ENCODE measurements around the gene ITM2B.
"Not testable (repeated sequence)": the region's sequence is repeated elsewhere in the genome, so short reads cannot be mapped to it uniquely, and the experiment has no call there.

The ITM2B gene

DNA sequence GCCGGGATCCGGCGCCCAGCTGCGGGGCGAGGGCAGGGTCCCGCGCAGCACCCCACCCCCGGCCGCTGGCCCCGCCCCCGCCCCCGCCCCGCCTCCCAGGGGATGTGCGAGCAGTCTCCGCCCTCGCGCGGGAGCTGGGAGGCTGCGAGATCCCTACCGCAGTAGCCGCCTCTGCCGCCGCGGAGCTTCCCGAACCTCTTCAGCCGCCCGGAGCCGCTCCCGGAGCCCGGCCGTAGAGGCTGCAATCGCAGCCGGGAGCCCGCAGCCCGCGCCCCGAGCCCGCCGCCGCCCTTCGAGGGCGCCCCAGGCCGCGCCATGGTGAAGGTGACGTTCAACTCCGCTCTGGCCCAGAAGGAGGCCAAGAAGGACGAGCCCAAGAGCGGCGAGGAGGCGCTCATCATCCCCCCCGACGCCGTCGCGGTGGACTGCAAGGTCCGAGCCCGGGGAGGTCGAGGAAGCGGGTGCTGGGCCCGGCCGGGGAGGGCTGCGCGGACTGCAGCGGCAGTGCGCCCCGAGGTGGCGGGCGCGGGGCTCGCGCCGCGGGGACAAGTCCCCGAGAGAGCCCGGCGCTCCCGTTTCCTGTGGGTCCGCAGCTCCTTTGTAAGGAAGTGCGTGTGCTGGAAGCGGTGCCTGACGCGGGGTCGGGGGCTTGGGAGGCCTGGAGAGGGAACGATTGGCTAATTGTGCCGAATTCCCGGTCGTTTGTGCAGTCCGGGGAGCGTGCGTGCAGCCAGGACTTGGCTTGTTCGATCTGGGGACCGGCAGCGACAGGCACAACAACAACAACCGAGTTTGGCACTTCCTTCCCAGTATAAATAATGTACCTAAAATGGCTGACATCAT lies at the start of gene ITM2B:
TSS of gene ITM2B (plus strand) at position 161 of the 843 bp plus-strand sequence. CDS start at position 316, 155 bp downstream.
- peak; percentile 26 to 31 for DNase-seq (ENCODE audit: low read depth in 2 of 2)

DNA sequence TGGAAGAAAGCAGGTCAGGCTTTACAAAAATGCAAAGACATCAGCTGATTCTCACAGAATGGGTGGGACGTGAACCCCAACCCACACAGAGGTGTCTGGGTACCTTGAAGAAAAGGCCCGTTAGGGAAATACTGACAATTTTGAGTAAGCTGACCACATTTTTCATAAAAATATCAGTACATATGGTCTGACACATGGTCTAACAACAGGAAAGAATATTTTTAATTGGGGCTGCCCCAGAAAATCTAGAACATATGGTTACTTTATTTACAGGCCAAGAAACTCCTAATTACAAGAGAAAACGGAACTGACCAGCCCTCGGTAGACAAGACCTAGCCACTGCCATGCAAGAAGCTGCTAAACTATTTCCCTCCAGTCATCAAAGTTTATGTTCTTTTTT lies 48.7 kb upstream of the ITM2B start:
- no peak for DNase-seq (ENCODE audit: low read depth in 2 of 2)

- DNase-seq (ENCODE audit: low read depth in 2 of 2), result no peak
Measured at GRCh38 chr13:48185018-48185417, 48.0 kb upstream of the ITM2B start.

GRCh38 chr13:48186722-48187121 lies 46.3 kb upstream of the ITM2B start:
- DNase-seq (ENCODE audit: low read depth in 2 of 2), result no peak

- DNase-seq (ENCODE audit: low read depth in 2 of 2), result no peak
Measured at GRCh38 chr13:48188131-48188530, 44.9 kb upstream of the ITM2B start.

DNA sequence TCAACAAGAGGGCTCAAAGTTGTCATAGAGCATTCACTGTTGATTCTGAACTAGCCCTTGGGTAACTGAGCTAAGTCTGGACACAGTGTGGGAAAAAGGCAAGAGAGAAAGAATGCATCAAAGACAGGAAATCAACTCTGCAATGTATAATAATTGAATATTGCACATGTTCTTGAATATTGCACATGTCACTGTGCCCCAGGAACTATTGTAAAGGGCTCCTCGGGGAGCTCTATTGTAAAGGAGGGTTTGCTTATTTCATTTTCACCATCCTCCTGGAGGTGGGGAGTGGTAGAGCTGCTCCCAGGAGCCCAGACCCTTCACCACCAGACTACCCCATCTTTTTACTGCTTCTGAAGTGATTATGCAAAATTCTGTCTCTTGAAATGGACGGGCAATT lies 44.4 kb upstream of the ITM2B start:
- DNase-seq (ENCODE audit: low read depth in 2 of 2), result no peak

- DNase-seq (ENCODE audit: low read depth in 2 of 2), result no peak
Measured at GRCh38 chr13:48189171-48189570, 43.8 kb upstream of the ITM2B start.

DNA sequence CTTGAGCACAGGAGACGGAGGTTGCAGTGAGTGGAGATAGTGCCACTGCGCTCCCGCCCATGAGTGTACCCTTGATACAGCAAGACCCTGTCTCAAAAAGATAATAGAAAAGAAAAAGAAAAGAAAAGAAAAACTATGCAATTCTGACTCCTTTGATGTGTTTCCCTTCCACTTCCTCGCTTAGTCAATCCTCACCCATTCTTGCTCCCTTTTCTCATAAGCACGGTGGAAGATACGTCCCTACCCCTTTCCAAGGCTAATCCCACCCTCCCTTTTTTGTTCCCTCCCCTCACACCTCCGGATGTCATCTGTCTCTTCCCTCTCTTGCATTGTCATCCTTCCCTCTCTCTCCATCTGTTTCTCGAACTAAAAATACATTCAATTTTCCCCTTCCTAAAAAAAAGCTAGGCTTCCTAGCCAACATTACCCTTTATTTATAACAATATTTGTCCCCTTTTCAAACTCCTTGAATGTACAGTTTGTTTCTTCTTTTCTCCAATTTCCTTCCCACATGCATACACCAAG lies 40.5 kb upstream of the ITM2B start:
- no peak for DNase-seq (ENCODE audit: low read depth in 2 of 2)

DNA sequence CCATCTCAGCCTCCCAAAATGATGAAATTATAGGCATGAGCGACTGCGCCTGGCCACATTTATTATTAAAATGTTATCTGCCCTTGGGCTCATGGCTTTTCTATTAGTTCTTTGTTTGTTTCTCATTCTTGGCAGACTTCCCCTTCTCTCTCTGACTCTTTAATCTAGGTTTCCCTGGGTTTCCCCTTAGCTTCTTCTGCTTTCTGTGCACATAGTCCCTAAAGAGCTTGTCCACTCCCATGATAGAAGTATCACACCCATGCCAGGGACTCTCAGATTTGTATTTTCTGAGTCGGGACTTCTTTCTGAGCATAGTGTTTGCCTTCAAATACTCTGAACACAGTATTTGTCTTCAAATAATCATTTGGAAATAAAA lies 38.6 kb upstream of the ITM2B start:
- no peak for DNase-seq (ENCODE audit: low read depth in 2 of 2)

DNA sequence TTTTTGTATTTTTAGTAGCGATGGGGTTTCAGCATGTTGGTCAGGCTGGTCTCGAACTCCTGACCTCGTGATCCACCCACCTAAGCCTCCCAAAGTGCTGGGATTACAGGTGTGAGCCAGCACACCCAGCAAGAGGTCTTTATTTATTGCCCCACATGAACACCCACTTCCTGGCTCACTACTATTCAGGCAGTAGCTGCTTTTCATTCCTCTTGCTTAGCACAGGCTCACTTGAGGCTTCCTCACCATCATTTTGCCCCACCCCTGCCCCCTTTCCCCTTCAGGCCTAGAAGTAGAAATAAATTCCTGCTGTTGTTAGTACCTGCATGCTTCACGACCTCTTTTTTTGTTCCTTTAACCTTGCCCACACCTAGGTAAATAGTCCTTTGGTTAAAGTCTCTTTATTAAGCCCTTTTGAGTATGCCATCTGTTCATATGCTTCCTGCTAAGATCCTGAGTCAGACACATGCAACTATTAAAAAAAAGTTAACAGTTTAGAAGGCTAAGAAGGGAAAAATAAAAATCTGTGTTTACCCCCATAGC lies 33.5 kb upstream of the ITM2B start:
- DNase-seq (ENCODE audit: low read depth in 2 of 2), result no peak

- DNase-seq (ENCODE audit: low read depth in 2 of 2), result no peak
Measured at GRCh38 chr13:48201044-48201443, 32.0 kb upstream of the ITM2B start.

GRCh38 chr13:48207207-48207606 lies 25.8 kb upstream of the ITM2B start:
- not testable (repeated sequence) for DNase-seq (ENCODE audit: low read depth in 2 of 2)

DNA sequence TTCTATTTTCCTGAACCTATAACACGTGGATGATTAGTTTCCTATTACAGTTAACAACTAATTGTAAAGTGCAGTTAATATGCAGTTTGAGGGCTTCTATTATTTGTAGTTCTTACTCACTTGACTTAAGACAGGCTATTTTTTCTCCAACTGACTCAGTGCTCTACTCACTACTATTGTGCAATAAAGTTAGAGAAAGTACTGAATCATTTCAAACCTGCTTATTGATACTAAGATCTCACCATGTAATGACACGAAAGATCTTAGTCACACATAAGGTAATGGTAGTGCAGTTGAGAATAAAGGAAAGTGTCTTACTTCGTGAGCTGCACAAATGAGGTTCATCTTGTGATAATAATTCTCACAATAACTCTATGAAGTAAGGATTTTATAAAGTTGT lies 22.8 kb upstream of the ITM2B start:
- DNase-seq (ENCODE audit: low read depth in 2 of 2), result peak; percentile 25 to 31

DNA sequence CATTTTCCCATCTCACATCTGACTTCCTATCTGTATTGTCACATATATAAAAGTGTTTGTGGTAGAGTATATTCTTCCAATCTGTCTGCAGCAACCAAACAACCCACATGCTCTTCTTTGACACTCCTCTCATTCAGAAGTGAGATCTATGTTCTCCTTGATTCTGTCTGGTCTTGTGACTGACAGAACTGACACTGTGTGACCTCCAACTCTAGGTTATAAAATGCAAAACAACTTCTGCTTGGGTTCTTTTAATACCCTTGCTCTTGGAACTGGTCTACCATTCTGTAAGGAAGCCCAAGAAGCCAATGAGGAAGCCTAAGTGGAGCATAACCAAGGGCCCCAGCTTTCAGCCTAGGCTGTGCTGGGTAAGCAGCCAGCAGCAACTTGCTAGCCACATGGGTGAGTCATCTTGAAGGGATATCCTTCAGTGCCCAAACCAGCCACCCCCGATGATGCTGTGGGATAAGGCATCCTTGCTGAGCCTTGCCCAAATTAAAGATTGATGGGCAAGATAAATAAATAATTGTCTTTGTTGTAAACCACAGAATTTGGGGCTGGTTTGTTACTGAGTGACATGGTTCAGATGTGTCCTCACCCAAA lies 18.4 kb upstream of the ITM2B start:
- DNase-seq (ENCODE audit: low read depth in 2 of 2), result no peak

- not testable (repeated sequence) for DNase-seq (ENCODE audit: low read depth in 2 of 2)
Measured at GRCh38 chr13:48215511-48216203, 17.3 kb upstream of the ITM2B start.

DNA sequence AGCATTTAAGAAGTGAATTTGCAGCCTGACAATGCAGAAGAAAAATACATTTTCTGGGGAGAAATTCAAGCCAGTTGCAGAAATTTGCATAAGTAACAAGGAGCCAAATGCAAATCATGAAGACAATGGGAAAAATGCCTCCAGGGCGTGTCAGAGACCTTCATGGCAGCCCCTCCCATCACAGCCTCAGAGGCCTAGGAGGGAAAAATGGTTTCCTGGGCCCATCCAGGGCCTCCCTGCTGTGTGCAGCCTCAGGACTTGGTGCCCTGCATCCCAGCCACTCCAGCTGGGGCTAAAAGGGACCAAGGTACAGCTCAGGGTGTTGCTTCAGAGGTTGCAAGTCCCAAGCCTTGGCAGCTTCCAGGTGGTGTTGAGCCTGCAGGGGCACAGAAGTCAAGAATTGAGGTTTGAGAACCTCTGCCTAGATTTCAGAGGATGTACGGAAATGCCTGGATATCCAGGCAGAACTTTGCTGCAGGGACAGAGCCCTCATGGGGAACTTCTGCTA lies 16.7 kb upstream of the ITM2B start:
- DNase-seq (ENCODE audit: low read depth in 2 of 2), result no peak

GRCh38 chr13:48220592-48220980 lies 12.4 kb upstream of the ITM2B start:
- no peak for DNase-seq (ENCODE audit: low read depth in 2 of 2)

GRCh38 chr13:48220981-48221685 lies 11.9 kb upstream of the ITM2B start:
- DNase-seq (ENCODE audit: low read depth in 2 of 2), result no peak

DNA sequence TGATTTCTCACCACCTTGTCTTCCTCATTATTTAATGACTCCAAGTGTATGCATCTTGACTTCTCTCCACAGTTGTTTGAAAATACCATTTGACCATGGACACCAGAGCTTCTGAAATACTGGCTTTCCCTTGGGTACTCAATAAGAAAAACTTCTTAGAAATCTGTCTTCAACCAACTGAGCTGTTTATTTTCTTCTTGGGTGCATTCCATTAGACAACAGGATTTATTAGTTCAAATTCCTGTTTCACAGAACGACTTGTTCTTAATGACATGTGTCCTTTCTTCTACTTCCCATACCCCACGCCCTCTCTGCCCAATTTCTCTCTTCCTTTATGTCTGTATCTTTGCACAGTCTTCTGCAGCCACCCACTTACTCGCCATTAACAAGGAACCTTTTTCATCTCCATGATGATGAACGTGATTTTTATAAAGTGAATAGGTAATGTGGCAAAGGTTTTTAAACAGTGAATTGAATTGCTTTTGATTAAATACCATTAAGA lies 11.3 kb upstream of the ITM2B start:
- no peak for DNase-seq (ENCODE audit: low read depth in 2 of 2)

DNA sequence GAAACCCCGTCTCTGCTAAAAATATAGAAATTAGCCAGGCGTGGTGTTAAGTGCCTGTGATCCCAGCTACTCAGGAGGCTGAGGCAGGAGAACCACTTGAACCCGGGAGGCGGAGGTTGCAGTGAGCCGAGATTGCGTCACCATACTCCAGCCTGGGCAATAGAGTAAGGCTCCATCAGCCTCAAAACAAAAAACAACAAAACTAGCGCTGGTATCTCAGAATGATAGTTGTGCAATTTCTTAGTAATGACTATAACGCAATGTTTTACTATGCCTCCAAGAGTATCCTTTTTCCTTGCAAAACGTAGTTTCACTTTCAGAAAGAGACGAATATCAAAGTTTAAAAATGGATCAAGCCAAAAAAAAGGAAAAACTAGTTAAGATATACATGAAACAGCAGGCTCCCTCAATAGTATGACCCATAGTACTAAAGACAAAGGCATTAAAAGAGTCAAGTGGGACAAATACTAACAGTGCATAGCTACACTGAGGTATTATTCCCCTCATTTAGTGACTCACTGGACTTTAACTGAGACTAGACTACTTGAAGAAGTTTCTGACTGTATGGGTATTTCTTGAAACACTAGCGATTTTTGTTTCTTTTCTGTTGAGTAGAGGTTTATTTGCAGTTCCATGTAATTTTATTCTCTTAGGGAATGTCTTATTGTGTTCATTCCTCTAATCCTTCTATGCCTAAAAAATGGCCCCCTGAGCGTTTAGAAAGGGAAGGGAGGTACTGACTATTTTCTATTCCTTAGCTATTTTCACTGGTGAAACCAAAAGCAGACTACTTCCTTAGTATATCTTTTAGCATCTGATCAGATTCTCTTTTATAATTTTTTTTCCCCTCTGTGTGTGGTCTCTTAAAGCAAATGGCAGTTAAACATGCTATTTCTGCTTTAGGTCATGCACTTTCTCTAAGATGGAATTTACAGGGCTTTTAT lies 10.4 kb upstream of the ITM2B start:
- DNase-seq (ENCODE audit: low read depth in 2 of 2), result no peak
